HG02981 (cell line): Measurements from ENCODE around the gene SPCS3.
"Not testable (repeated sequence)": the region's sequence is repeated elsewhere in the genome, so short reads cannot be mapped to it uniquely, and the experiment has no call there.

Experiments used
- ATAC-seq: cut with Tn5 transposase; IDR thresholded peaks from one replicate; pipeline ENCODE4 v1.9.1; 2021; ENCODE audit warnings: mild to moderate bottlenecking, moderate library complexity; ENCODE audit not compliant: unreplicated experiment

SPCS3 gene

DNA sequence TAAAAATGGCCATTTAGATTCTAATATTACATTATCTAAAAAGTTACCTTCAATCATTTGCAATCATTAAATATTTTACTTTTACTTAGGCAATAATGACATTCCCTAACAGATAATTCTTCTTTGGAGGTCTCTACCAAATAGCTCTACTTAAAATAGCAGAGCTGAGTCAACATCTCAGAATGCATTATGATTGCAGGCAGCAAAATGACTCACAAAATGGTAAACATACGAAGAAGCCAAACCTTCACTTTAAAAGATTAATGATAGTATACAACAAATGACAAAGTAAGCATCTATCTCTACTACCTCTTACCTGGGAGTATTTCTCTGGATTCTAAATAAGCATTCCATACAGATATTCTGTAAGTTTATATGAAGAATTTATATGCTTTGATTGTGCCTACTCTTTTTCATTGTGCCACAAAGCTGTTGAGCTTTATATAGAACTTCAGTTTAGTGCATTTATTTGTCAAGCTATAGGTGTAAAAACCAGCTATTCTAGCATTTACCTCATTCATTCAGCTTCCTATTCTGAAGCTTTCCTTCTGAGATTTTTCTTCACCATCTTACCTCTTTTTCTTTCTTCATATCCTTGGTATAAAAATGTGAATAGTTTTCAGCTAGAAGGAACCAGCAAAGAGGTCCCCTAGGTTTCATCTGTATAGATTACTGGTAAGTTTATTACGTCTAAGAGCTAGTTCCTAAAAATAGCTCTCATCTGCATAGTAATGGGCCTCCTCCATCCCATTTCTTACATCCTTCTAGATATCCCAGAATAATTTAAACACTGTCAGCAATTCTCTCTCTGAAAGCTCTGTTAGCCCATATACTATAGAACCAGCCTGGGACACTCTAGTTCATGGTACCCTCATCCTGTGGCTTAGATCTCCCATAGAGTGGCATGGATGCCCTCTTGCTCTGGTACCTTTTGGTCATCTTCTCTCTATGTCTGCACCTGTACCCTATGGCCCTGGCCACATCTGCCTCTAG, 17.2 kb upstream of the SPCS3 start:
- ATAC-seq = no peak

- ATAC-seq = no peak
Measured at GRCh38 chr4:176303938-176304337, 15.8 kb upstream of the SPCS3 start.

DNA sequence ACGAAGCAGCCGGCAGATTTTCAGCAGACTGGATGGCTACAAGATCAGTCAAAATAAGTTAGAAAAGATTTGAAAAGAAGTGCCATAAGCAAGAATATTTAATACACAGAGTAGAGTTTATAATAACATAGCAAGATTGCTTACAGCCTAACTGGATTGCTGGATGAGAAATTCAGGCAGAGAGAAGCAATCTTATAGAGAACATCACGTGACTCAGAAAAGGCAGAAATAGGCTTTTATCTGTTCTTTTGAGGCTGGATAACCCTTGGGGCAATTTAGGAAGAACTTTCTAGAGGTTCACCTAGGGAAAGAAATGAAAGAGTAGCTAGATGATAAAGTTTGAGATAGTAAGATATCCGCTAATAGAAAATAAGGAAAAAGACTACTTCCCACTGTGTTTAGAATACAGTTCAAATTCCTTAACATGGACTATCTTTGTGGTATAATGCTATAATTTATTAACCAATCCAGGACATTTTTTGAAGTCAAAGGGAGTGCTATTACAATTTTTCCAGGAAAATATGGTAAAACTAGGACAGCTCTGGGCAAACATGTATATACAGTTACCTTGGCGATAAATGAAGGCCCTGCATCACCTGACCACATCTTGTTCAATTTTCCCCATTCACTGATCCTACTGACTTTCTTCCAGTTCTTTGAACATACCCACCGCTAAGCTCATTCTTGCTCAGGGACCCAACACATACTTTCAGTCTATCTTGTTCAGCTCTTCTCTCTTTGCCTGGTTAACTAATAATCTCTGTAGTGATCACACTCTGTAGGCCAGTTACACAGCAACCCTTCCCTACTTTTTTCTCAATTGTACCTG, 12.7 kb upstream of the SPCS3 start:
- no peak for ATAC-seq

DNA sequence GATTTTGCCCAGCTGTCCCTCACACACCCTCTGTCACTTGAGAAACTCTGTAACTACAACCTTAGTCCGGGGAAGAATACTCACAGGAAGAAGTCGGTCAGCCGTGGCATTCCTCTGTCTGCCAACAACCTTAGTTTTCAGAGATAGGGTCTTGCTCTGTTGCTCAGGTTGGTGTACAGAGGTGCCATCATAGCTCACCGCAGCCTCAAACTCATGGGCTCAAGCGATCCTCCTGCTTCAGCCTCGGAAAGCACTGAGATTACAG, 12.2 kb upstream of the SPCS3 start:
- ATAC-seq = no peak

- ATAC-seq = no peak
Measured at GRCh38 chr4:176308441-176308840, 11.3 kb upstream of the SPCS3 start.

GRCh38 chr4:176309046-176309445, 10.7 kb upstream of the SPCS3 start:
- peak; percentile 99 for ATAC-seq

- ATAC-seq = peak; percentile 29
Measured at GRCh38 chr4:176309772-176310171, 10.0 kb upstream of the SPCS3 start.

DNA sequence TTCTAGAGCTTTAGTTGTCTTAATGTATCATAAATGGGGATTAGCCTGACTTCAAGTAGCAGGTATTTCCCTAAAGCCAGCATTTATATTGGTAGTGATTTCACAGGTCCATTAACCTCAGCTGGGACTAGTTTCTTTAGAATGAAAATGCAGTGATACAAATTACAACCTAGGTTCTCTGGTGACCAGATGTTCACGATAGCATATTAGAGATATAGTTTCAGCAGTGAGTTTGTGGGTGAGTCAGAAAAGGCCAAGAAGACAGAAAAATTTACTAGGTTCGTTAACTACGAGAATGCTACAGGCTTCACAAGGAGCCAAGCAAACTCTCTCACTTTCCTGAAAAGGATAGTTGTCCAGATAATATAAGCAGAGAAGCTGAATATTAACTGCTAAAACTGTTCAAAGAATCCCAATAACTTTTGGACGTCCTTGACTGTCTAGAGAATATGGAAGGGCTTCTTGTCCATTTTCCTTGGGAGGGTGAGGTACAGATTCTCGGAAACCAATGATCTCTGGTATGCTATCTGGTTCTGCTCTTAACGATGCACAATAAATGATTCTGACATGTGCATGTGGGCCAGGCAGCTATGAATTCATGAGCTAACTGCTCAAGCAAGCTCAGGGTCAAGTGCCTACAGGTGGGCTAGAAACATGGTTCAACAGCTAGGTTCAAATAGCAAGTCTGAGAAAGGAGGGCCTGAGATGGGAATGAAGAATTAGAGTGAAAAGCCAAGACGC, 6.0 kb upstream of the SPCS3 start:
- ATAC-seq = no peak

GRCh38 chr4:176319151-176319703, 539 bp upstream of the SPCS3 start:
- ATAC-seq = no peak

DNA sequence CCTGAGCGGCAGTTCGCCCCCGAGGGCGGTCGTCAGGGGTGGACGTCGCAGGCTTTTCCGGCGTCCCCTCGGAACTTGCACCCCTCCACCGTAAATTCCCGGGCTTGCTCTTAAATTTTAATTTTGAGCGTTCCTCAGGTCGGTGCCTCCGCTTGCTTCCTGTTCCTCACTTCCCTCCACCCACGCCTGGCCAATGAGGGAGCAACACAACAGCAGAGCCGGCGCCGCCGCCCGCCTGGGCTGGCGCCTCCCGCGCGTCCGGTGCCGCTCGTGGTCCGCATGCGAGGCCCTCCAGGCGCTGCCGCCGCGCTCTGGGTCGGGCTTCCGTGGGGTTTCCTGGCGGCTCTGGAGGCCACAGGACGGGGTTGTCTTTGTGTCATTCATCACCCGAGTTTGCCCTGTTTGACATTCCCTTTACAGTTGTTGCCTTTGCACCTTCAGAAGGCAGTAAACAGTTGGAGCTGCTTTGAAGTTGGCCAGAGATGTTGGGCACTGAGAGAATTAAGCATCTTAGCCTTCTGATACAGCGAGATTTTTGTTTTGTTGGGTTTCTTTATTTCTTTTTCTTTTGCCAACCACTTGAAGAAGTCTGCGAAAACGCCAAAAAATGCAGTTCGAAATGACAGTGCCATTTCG, 692 bp downstream of the SPCS3 start:
- ATAC-seq = peak; percentile 74

DNA sequence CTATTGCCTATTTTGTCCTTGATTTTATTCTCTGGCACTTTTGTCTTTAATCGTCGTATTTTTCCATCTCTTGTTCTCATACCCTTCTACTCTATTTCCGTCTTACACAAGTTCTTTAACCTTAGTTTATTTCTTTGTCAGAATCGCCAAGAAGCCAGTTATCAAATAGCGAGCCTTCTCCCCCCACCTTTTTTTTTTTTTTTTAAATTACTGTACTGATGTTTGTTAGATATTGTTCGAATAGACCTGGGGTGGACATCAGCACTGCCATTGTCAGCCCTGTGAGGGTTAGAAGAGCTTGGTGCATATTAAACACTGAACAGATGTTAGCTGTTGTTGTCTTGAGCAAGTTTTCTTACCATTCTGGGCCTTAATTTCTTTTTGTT, 1.2 kb downstream of the SPCS3 start:
- no peak for ATAC-seq

- ATAC-seq = no peak
Measured at GRCh38 chr4:176321589-176321988, 1.8 kb downstream of the SPCS3 start.

DNA sequence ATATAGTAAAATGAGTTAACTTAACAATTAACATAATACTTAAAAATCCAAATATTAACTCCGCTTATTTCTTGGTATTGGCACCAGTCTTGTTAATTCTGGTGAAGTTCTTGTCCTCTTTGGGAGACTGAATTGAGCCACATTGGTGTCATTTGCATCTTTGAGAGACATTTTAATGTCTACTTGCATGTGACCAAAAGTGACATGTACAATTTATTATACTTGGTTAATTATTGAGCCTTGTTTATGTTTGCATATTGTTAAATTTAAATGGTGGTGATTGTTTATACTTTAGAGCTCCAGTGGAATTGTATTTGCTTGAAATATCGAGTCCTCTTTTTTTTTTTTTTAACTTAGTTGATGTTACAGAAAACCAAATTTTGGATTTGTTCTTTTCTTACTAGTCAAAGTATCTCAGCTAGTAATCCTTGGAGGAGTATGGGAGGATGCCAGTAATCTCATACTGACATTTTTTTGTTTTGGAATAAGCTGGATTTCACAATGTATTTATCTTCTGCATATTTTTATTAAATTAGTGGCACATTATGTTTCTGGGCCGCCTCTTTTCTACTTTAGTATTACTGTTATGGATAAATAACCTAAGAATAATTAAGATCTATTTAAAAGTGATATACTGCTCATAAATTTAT, 3.9 kb downstream of the SPCS3 start:
- no peak for ATAC-seq

- ATAC-seq = not testable (repeated sequence)
Measured at GRCh38 chr4:176324876-176325275, 5.1 kb downstream of the SPCS3 start.

GRCh38 chr4:176333076-176333475, 13.3 kb downstream of the SPCS3 start:
- ATAC-seq = no peak

- ATAC-seq = no peak
Measured at GRCh38 chr4:176334066-176334465, 14.3 kb downstream of the SPCS3 start.

DNA sequence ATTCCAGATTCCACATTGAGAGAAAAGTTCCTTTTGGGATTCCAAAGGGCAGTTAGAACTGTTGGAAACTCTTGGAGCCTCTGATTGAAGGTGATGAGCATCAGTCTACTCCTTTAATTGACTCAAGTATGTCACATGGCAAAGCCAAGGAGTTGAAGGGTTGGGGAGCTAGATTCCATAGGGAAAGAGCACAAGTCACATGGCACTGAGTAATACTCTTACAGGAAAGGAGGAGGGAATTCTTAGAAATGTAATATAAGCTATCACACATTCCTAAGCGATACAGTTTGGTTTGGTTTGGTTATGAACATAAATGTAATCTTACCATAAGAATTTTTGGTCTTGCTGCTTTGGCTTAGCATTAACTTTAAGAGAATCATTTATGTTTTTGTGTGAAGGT, 15.7 kb downstream of the SPCS3 start:
- no peak for ATAC-seq

DNA sequence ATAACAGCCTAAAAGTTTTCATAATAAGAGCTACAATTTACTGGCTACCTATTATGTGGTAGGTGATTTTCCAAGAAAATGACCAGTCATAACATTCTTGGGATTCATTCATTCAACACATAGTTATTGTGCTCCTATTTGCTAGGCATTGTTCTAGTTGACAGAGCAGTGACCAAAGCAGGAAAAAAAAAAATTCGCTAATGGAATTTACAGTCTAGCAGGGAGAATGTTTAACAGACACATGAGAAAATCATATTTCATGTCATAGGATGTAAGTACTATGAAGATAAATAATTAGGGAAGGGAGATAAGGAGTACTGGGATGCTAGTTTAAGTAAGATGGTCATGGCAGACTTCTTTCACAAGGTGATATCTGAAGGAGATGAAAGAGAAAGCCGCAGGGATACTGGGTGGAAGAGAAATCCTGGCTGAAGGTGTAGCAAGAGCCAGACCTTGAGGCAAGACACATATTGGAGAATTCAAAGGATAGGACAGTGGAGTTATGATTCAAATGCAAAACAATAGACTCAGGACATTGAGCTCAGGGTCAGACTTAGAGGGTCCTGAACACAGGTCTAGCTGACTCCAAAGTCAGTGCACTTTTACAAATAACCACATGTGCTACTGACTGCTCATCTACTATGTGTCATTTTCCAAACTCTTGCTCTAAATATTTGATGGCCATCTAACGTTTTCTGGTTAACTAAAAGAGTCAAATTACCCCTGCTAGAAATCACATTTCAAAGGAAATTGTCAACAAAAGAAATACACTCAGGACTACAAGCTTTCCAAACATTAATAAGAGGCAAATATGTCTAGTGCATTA, 20.4 kb downstream of the SPCS3 start:
- ATAC-seq = no peak
